Endothelial cell of umbilical vein (primary cell): ENCODE data around the gene TMOD2. TPM values are rescaled to one million over a fixed set of nuclear protein-coding genes. Genes with fewer than 3 reads are reported as not detected.
A peak's percentile ranks its signal among the peaks of the same experiment; 100 is the strongest.

Experiments used
- BruUV-seq: library from RNA; stranded (reverse); fragments of 400-500 nt; replicated peaks from 2 replicates; lab custom pipeline; 2021; lab: Mats Ljungman, UMichigan
- CTCF ChIA-PET: fragments of 300-600, 350-600 bp; sonication (Branson Sonifier 250); formaldehyde crosslinking; loops from one replicate; lab custom pipeline; 2021; ENCODE audit warnings: antibody characterized with exemption, inconsistent platforms; lab: Charles Lee
- POLR2A ChIA-PET: fragments of 300-600, 350-600 bp; sonication (Branson Sonifier 250); formaldehyde crosslinking; loops from one replicate; lab custom pipeline; 2021; ENCODE audit warnings: antibody characterized with exemption, inconsistent platforms; lab: Charles Lee
- DNase-seq: peaks from one replicate; pipeline ENCODE4 v3.0.0-alpha.2; 2011; ENCODE audit warnings: low read depth, low spot score
- FAIRE-seq: peaks from 2 replicates; lab custom pipeline; 2011; peaks lifted over from hg19 to GRCh38; lab: Jason Lieb, UNC
- H2AFZ ChIP-seq: 2 replicates; pipeline ENCODE4 v1.6.0; 2012; ENCODE audit warnings: low read depth, low read length, control low read depth, inconsistent platforms
- H3K27ac ChIP-seq: 2 replicates; pipeline ENCODE4 v1.5.1; 2011; ENCODE audit warnings: low read depth, mild to moderate bottlenecking, control low read depth, low read length, moderate library complexity; ENCODE audit not compliant: insufficient read depth
- H3K27me3 ChIP-seq, 2 experiments: 2 replicates each; pipeline versions ENCODE4 v1.6.0 to v1.6.1; 2011; ENCODE audit warnings: low read length in 2 of 2, mixed read lengths in 1 of 2; ENCODE audit not compliant: control insufficient read depth in 2 of 2, insufficient read depth in 2 of 2
- H3K36me3 ChIP-seq, 2 experiments: 2 replicates in 1 of 2; 3 replicates in 1 of 2; pipeline ENCODE4 v1.5.1; 2011; ENCODE audit warnings: low read length in 2 of 2, mild to moderate bottlenecking in 1 of 2, moderate library complexity in 1 of 2; ENCODE audit not compliant: control insufficient read depth in 2 of 2, insufficient read depth in 2 of 2; ENCODE audit errors: extremely low read depth in 1 of 2
- H3K4me1 ChIP-seq: 3 replicates; pipeline ENCODE4 v1.5.1; 2011; ENCODE audit warnings: mild to moderate bottlenecking, low read length; ENCODE audit not compliant: control insufficient read depth, insufficient read depth; ENCODE audit errors: extremely low read depth
- H3K4me2 ChIP-seq: 2 replicates; pipeline ENCODE4 v1.6.1; 2011; ENCODE audit warnings: low read length, control low read depth, mixed read lengths; ENCODE audit not compliant: insufficient read depth
- H3K4me3 ChIP-seq, 3 experiments: fragments of 200-600 bp in 1 of 3; sonication (generic), shearing (Covaris generic) in 1 of 3; replicated peaks in 1 of 3; 2 replicates each; pipeline ENCODE4 v1.5.1; 2011 to 2016; ENCODE audit warnings: control low read depth in 3 of 3, low read length in 3 of 3, mild to moderate bottlenecking in 2 of 3, inconsistent platforms in 1 of 3, low read depth in 1 of 3, moderate library complexity in 1 of 3; ENCODE audit not compliant: insufficient read depth in 1 of 3
- H3K79me2 ChIP-seq: 2 replicates; pipeline ENCODE4 v1.6.0; 2012; ENCODE audit warnings: low read length, inconsistent platforms; ENCODE audit not compliant: control insufficient read depth, insufficient read depth
- H3K9ac ChIP-seq: replicated peaks from 2 replicates; pipeline ENCODE3; 2011; ENCODE audit warnings: low read length, control low read depth; ENCODE audit not compliant: insufficient read depth; ENCODE audit errors: extremely low read depth
- H3K9me1 ChIP-seq: replicated peaks from 3 replicates; pipeline ENCODE4 v1.6.0; 2011; ENCODE audit warnings: mild to moderate bottlenecking, low read length; ENCODE audit not compliant: control insufficient read depth, insufficient read depth; ENCODE audit errors: extremely low read depth
- H3K9me3 ChIP-seq: replicated peaks from 2 replicates; pipeline ENCODE4 v1.5.1; 2012; ENCODE audit warnings: low read length, inconsistent platforms; ENCODE audit not compliant: control insufficient read depth, insufficient read depth
- H4K20me1 ChIP-seq: replicated peaks from 2 replicates; pipeline ENCODE3; 2011; ENCODE audit warnings: mild to moderate bottlenecking, low read length; ENCODE audit not compliant: control insufficient read depth, insufficient read depth; ENCODE audit errors: extremely low read depth
- EZH2 ChIP-seq: IDR thresholded peaks from 2 replicates; pipeline ENCODE4 v1.6.1; 2012; ENCODE audit warnings: borderline replicate concordance, low read depth, mild to moderate bottlenecking, moderate library complexity, low read length, inconsistent platforms; ENCODE audit not compliant: severe bottlenecking
- FOS ChIP-seq: IDR thresholded peaks from 2 replicates; pipeline ENCODE4 v1.6.1; 2011; ENCODE audit warnings: mild to moderate bottlenecking, low read length, moderate library complexity, borderline replicate concordance; ENCODE audit not compliant: insufficient read depth
- GATA2 ChIP-seq: IDR thresholded peaks from 2 replicates; pipeline ENCODE4 v1.7.0; 2011; ENCODE audit warnings: low read depth, mild to moderate bottlenecking, moderate library complexity, mixed read lengths, low read length; ENCODE audit not compliant: insufficient read length, insufficient read depth
- JUN ChIP-seq: IDR thresholded peaks from 2 replicates; pipeline ENCODE4 v1.6.1; 2011; ENCODE audit warnings: borderline replicate concordance, low read depth; ENCODE audit not compliant: insufficient read length, insufficient read depth
- MYC ChIP-seq: IDR thresholded peaks from one replicate; pipeline ENCODE4 v1.6.1; 2011; ENCODE audit warnings: mild to moderate bottlenecking, low read depth, low read length
- POLR2A ChIP-seq: IDR thresholded peaks from 2 replicates; pipeline ENCODE4 v1.6.1; 2012; ENCODE audit warnings: low read depth, mild to moderate bottlenecking, control low read depth, low read length
- POLR2AphosphoS5 ChIP-seq: IDR thresholded peaks from 2 replicates; pipeline ENCODE4 v1.6.1; 2012; ENCODE audit warnings: low read depth, mild to moderate bottlenecking, control low read depth, low read length, moderate library complexity; ENCODE audit not compliant: insufficient read depth
- dilution Hi-C: fragments of 300-500 bp; cut with MboI; formaldehyde crosslinking; loops from one replicate; pipeline ENCODE4 v1.15.0; 2019; ENCODE audit warnings: low sequenced_read_pairs; ENCODE audit not compliant: extremely low pct_ligation_motif_present
- intact Hi-C: fragments of 100-400 bp; cut with micrococcal nuclease; formaldehyde crosslinking; loops from one replicate; pipeline ENCODE4 v1.10.0; 2022
- polyA plus RNA-seq, 4 experiments: library from polyadenylated mRNA; depleted of rRNA in 3 of 4; stranded (reverse) in 3 of 4; unstranded in 1 of 4; fragments of >200 nt; gene quantifications; 2 replicates each; pipeline versions ENCODE4 v1.2.1 to v1.2.3, GENCODE V29; 2011 to 2012; ENCODE audit warnings: missing spikeins in 1 of 4
- total RNA-seq: library from RNA; stranded (reverse); gene quantifications from 2 replicates; pipeline ENCODE4 v1.2.3, GENCODE V29; 2021
- TF ChIP-seq, protein P1 (sequence below), 2 donors: IDR thresholded peaks; 1 replicate in 1 of 2; 2 replicates in 1 of 2; pipeline ENCODE4 v1.5.1; 2011; ENCODE audit warnings: low read length in 2 of 2, mild to moderate bottlenecking in 2 of 2, moderate library complexity in 2 of 2, control low read depth in 1 of 2, inconsistent platforms in 1 of 2, low read depth in 1 of 2; ENCODE audit not compliant: insufficient read depth in 1 of 2; ENCODE audit errors: extremely low read depth in 1 of 2
- TF ChIP-seq, protein P2 (sequence below): IDR thresholded peaks from 2 replicates; pipeline ENCODE4 v1.6.1; 2011; ENCODE audit not compliant: insufficient read depth, insufficient read length

TMOD2 gene
- total and polyA plus RNA-seq, 2 donors (not counting 3 experiments of a cell fraction or from before 2014, with no cell fraction given) = 0.46 to 2.7 TPM

DNA sequence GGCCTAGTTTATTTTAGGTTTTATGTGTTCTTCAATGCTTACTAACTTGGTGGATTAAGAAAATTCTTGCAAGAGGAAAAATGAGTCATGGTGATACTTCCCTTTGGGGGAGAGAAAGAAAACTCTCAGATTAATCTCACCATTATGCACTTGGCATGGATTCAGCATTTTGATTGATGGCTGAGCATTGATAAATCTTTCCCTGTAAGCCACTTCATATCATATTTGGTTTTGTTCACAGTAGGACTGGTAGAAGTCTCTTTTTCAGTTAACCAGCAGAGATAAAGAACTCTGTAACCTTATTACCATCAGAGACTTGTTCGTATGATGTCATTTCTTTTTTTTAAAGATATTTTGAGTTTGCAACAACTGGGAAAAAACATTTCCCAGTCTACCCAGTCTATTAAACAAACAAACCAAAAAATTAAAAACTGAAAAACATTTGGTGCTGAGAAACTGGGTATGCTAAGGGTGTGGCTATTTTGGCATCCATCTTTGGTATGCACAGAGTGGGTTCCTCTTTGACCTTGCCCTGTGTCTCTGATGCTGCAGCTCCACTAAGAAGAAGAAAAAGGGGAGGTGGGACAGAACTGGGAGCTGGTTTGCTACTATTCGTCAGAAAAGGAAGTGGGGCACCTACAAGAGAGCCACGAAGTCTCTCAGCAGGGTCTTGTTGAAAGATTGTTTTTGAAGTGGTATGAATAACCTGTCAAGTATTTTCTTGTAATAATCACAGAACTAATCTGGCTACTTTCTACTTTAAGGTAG lies 95.2 kb downstream of the TMOD2 start:
- no peaks in the 10 kb centered on the region for H3K9me3 ChIP-seq
- POLR2A ChIA-PET = no interaction called here
- FAIRE-seq (peak; percentile 83), DNase-seq (peak; percentile 97)
- no TSS peak for BruUV-seq
- peaks cover 92% of the 10 kb centered on the region for H3K79me2 ChIP-seq
- H4K20me1 ChIP-seq = no peaks in the 10 kb centered on the region
- peak overlapping the region in 1 of 3 experiments; percentile 24 for H3K4me3 ChIP-seq
- peak overlapping the region; percentile 66 for H3K9ac ChIP-seq
- H2AFZ ChIP-seq = no peak overlapping the region
- CTCF ChIA-PET = interaction anchor here (1.0 to 1.7 kb wide), 4 partner anchors 13 to 42 kb away, joined by 3 to 5 read pairs (median 4); no protein-coding TSS in a partner anchor
- TF ChIP-seq FOS = peak; percentile 81
- TF ChIP-seq JUN = peak; percentile 91
- no peak for TF ChIP-seq POLR2A
- peak; percentile 20 for TF ChIP-seq POLR2AphosphoS5
- TF ChIP-seq, protein P1, sequence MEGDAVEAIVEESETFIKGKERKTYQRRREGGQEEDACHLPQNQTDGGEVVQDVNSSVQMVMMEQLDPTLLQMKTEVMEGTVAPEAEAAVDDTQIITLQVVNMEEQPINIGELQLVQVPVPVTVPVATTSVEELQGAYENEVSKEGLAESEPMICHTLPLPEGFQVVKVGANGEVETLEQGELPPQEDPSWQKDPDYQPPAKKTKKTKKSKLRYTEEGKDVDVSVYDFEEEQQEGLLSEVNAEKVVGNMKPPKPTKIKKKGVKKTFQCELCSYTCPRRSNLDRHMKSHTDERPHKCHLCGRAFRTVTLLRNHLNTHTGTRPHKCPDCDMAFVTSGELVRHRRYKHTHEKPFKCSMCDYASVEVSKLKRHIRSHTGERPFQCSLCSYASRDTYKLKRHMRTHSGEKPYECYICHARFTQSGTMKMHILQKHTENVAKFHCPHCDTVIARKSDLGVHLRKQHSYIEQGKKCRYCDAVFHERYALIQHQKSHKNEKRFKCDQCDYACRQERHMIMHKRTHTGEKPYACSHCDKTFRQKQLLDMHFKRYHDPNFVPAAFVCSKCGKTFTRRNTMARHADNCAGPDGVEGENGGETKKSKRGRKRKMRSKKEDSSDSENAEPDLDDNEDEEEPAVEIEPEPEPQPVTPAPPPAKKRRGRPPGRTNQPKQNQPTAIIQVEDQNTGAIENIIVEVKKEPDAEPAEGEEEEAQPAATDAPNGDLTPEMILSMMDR (IDR thresholded peaks at IDR 0.05; ENCODE audit: extremely low read depth in 1 of 2, insufficient read depth in 1 of 2, low read depth in 1 of 2, low read length in 2 of 2) = no peak
- no peak for TF ChIP-seq MYC
- TF ChIP-seq, protein P2, sequence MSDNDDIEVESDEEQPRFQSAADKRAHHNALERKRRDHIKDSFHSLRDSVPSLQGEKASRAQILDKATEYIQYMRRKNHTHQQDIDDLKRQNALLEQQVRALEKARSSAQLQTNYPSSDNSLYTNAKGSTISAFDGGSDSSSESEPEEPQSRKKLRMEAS = no peak
- peak; percentile 59 for TF ChIP-seq GATA2
- no peak for TF ChIP-seq EZH2
- intact Hi-C loops (loop anchor here (1.0 to 2.0 kb wide), 5 partner anchors 16 to 70 kb away; no protein-coding TSS in a partner anchor), dilution Hi-C loops (no loop called here)
- no peaks in the 10 kb centered on the region for H3K9me1 ChIP-seq
- no peaks in the 10 kb centered on the region for H3K27me3 ChIP-seq
- peak overlapping the region; percentile 93 for H3K27ac ChIP-seq
- no peaks in the 10 kb centered on the region for H3K36me3 ChIP-seq
- H3K4me2 ChIP-seq = peak overlapping the region; percentile 93
- H3K4me1 ChIP-seq = peaks cover 71% of the 10 kb centered on the region
